Measurements from ENCODE around the gene HNMT. TPM values are rescaled to one million over a fixed set of nuclear protein-coding genes. Genes with fewer than 3 reads are reported as not detected.

HNMT gene
- total and polyA plus RNA-seq, 2 of the 8 experiments (the other 6 are each of a cell fraction or from before 2014, with no cell fraction given), result 1.6 to 3.6 TPM

GRCh38 chr2:137961602-137962001 is 2.7 kb upstream of the HNMT start (continued):
- TF ChIP-seq CTBP2 (IDR thresholded peaks at IDR 0.05; ENCODE audit: borderline replicate concordance, insufficient read depth, insufficient read length, low read length) (no peak), SUZ12 (IDR thresholded peaks at IDR 0.05; ENCODE audit: low read length) (no peak), NANOG (IDR thresholded peaks at IDR 0.05; ENCODE audit: insufficient read depth, low read depth, low read length, poor library complexity, severe bottlenecking) (no peak), RFX5 (IDR thresholded peaks at IDR 0.05; ENCODE audit: borderline replicate concordance, low read depth, low read length) (no peak), EGR1 (IDR thresholded peaks at IDR 0.05; ENCODE audit: borderline replicate concordance, low read depth, low read length) (no peak), CREB1 (IDR thresholded peaks at IDR 0.05) (no peak), RNF2 (IDR thresholded peaks at IDR 0.05; ENCODE audit: borderline replicate concordance, low read depth, low read length, missing control alignments, poor library complexity, severe bottlenecking) (no peak), ZNF274 (IDR thresholded peaks at IDR 0.05; ENCODE audit: borderline replicate concordance, extremely low read depth, low read length) (no peak), HDAC2 (IDR thresholded peaks at IDR 0.05; ENCODE audit: borderline replicate concordance in 1 of 2, low read depth in 2 of 2, low read length in 2 of 2) (no peak), CBX8 (IDR thresholded peaks at IDR 0.05; ENCODE audit: borderline replicate concordance, low read depth, low read length) (no peak)
